Activated naive CD4-positive, alpha-beta T cell treated with anti-CD3 and anti-CD28 coated beads, Interleukin-2, amount 50 U/mL, for 16 hours (primary cell): ENCODE results near the gene DDX49.

ENCODE experiments used
- DNase-seq: peaks from one replicate; pipeline ENCODE4 v3.0.0-alpha.2; 2020

The DDX49 gene

GRCh38 chr19:18919086-18919899 lies at the start of gene DDX49, which contains the start of gene COPE:
TSS of gene DDX49 (plus strand) at chr19:18919715. CDS start at chr19:18919742, 27 bp downstream.
TSS of gene COPE (minus strand) at chr19:18919387. CDS start at chr19:18919348, 39 bp downstream.
- peak; percentile 97 for DNase-seq

GRCh38 chr19:18869781-18870530 lies 49.6 kb upstream of the DDX49 start:
- DNase-seq: no peak

- DNase-seq: no peak
Observed at GRCh38 chr19:18870531-18871172, 48.9 kb upstream of the DDX49 start.

DNA sequence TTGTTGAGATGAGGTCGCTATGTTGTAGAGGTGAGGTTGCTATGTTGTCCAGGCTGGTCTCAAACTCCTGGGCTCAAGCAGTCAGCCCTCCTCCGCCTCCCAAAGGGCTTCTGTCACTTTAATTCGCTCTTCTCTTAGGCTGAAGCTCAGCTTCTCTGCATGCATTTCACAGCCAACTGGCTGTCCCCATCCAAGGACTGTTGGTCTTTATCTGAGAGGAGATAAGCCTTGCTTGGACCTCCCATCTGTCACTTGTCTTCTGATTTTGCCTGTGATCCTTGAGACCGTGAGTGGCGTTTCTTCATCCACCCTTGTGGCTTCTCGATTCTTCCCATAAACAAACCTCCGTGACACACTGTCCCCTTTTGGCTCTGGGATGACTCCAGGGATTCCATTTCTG lies 48.0 kb upstream of the DDX49 start:
- no peak for DNase-seq

DNA sequence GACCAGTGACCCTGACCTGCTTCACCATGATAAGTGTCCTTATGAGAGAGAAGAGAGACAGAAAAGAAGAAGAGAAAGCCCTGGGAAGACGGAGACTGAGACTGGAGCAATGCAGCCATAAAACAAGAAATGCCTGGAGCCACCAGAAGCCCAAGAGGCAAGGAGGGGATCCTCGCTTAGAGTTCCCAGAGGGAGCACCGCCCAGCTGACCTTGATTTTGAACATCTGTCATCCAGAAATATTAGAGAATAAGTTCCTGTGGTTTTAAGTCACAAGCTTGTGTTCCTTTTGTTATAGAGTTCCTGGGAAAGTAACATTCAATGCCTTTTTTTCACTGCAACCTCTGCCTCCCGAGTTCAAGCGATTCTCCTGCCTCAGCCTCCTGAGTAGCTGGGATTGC lies 43.8 kb upstream of the DDX49 start:
- no peak for DNase-seq

DNA sequence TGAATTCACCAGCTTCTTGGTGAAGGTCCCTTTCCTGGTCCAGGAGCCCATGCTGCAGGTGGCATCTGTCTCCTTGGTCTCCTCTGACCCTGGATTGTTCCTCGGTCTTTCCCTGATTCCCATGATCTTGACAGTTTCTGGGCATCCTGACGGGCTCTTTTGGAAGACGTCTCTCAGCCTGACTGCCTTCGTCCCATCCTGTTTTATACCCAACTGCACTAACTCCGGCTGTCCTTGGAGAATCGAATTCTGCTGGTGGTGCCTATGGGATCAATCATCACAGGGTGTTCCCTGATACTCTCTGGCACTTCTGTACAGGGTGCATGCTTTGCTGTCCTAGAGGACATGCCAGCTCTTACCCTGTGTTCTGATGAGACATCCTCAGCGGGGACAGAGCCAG lies 42.6 kb upstream of the DDX49 start:
- no peak for DNase-seq

- no peak for DNase-seq
Observed at GRCh38 chr19:18878058-18878797, 41.3 kb upstream of the DDX49 start.

DNA sequence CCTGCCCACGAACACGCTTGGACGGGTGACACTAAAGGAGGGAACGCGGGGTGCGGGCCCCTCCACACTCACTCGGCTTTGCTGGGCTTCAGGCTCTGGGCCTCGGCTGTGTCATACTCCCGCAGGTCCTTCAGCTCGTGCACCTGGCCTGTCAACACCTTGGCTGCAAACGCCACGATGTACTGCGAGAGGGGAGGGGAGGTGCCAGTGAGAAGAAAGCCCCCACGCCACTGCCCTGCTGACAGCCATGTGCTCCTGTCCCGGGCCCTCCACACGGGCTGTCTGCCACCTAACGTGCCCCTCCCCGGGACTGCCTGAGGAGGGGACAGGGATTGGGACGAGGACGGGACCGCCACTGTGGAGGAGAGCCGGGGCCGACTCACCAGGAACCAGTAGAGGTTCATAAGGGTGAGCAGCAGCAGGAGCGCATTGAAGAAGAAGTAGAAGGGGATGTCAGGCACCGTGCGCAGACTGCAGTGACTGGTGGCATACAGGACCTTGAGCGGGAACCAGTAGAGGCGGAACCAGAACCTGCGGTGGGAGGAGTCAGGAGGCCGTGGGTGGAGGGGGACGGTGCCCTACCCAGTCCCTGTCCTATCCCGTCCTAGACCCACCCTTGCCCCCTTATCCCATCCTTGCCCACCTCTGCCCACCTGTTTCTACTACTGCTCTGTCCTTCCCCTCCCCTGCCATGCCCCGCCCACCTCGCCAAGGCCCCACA lies 40.5 kb upstream of the DDX49 start:
- no peak for DNase-seq

DNA sequence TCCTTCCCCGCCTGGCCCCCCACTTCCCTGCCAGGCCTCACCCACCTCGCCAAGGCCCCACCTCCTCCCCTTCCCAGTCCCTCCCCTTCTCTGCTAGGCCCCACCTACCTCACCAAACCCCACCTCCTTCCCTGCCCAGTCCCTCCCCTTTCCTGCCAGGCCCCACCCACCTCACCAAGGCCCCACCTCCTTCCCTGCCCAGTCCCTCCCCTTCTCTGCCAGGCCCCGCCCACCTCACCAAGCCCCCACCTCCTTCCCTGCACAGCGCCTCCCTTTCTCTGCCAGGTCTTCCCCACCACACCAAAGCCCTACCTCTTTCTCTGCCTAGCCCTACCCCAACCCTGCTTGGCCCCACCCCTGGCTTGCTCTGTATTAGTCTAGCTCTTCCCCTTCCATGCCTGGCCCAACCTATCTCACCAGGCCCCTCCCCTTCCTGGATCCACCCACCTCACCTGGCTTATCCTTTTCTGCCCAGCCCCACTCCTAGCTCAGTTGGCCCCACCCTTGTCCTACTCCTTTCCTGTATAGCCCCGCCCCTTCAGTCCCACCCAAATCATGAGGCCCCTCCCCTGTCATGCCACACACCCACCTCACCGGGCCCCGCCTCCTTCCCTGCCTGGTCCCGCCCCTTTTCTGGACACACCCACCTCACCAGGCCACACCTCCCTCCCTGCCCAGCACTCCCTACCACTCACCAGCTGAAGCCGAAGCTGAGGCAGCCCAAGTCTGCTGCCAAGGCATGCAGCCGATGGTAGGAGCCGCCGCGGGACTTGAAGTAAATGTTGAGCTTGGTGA lies 39.7 kb upstream of the DDX49 start:
- DNase-seq: no peak

GRCh38 chr19:18881491-18881890 lies 38.0 kb upstream of the DDX49 start:
- no peak for DNase-seq

GRCh38 chr19:18883526-18884304 lies 35.8 kb upstream of the DDX49 start:
- DNase-seq: no peak

DNA sequence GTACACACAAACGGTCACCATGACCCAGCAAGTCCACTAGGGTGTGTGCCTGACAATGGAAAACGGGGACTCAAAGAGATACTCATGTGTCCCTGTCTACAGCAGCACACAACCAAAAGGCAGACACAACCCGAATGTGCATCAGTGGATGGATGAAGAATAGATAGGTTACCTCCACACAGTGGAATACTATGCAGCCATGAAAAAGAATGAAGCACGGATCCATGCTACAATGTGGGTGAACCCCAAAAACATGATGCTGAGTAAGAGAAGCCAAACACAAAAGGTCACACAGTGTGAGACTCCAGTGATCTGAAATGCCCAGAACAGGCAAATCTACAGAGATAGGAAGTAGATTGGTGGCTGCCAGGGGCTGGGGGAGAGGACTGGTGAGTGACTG lies 32.5 kb upstream of the DDX49 start:
- no peak for DNase-seq

DNA sequence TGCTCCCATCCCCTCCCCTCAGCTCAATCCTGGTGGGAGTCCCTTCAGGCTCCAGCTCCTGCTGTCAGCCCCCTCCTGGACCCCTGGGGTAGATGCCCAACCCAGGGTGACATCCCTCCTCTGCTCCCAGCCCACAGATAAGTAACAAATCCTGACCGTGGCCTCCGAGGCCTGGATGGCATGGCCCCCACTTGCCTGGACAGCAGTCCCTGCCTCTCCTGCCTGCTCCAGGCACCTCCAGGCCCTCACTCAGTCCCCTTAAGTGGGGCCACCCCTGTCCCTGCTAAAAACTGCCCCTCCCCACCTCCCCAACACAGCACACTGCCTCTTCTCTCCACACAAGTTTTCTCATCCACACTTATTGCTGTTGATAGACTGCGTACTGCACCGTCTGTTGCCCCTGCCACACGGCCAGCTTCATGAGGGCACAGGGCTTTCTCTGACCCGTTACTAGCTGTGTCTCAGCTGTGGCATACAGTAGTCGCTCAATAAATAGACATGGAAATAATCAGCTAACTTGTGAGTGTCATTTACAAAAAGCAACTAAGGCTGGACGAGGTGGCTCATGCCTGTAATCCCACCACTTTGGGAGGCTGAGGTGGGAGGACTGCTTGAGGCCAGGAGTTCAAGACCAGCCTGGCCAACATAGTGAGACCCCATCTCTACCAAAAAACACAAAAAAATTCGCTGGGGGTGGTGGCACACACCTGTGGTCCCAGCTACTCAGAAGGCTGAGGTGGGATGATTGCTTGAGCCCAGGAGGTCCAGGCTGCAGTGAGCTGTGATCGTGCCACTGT lies 29.4 kb upstream of the DDX49 start:
- DNase-seq: no peak

DNA sequence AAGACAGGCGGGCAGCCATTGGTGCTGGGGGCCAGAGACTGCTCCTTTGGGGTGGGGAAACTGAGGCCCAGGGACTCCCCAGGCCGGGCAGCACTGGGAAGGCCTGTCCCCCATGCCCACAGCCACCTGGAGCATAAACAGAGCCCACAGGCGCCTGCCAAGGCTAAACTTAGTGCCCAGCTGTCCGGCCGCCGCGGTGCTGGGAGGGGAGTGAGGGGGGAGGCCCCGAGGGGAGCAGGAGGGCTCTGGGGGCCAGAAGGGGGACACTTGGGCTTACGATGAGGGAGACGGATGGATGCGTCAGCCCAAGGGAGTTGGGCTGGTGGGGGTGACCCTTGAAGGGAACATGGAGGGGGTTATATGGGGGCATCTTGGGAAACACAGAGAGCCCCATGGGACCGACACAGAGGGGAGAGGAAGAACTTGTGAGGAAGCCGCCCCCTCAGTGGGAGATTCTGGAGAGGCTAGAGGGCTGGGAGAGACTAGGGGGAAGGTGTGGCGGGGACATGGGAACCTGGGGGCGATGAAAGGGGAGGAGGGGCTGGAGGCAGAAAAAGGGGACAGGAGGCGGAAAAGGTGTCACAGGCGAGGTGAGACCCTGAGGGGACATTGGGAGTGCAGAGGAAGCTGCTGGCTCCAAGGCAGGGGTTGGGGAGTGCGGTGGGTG lies 25.8 kb upstream of the DDX49 start:
- no peak for DNase-seq

DNA sequence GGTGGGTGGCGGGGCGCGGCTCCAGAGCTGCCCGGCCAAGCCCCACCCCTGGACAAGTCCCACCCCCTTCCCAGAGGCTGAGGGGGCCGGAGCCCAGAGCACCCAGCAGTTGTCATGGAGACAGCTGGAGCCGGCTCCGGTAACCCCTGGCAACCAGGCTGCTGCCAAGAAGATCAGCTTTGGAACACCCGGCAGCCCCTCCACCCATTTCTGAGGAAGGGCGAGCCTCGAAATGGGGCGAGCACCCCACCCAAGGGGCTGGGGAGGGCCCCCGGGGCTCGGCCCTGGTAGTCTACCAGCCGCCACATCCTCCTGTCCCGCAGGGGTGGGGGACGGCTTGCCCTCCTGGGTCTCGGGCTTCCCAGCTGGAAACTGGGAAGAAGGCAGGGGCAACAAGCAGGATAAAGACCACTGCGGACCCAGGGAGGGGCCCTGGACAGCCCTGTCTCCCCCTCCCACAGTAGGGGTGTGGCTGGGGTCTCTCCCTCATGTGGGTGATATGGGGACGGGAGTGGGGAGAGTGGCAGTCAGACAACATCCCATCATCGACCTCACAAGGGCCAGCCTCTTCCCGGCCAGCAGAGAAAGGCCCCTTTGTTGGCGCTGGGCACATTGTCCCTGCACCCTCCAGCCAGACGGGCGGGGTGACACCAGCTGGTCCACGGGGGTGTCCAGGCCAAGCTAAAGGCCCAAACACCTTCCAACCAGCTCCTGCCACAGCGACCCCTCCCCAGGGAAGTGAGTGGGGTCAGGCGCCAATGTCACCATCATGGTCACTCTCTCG lies 25.1 kb upstream of the DDX49 start:
- no peak for DNase-seq

GRCh38 chr19:18895038-18895823 lies 24.3 kb upstream of the DDX49 start:
- DNase-seq: no peak

GRCh38 chr19:18895824-18896341 lies 23.6 kb upstream of the DDX49 start, which contains the start of gene CERS1:
TSS of gene CERS1 (minus strand) at chr19:18896158. CDS start at chr19:18896072, 86 bp downstream.
- no peak for DNase-seq
